Stimulated activated CD8-positive, alpha-beta memory T cell treated with anti-CD3 and anti-CD28 coated beads, Interleukin-4, amount 100 ng/mL, for 1 hour (primary cell): ENCODE data around the gene COMMD3.
"Not testable (repeated sequence)": the region's sequence is repeated elsewhere in the genome, so short reads cannot be mapped to it uniquely, and the experiment has no call there.

Experiments used
- DNase-seq, 2 donors: peaks; one replicate each; pipeline ENCODE4 v3.0.0-alpha.2; 2020; ENCODE audit warnings: low read depth in 2 of 2, low spot score in 1 of 2

The COMMD3 gene

GRCh38 chr10:22338185-22338900, 22.2 kb downstream of the COMMD3 start:
- no peak for DNase-seq

DNA sequence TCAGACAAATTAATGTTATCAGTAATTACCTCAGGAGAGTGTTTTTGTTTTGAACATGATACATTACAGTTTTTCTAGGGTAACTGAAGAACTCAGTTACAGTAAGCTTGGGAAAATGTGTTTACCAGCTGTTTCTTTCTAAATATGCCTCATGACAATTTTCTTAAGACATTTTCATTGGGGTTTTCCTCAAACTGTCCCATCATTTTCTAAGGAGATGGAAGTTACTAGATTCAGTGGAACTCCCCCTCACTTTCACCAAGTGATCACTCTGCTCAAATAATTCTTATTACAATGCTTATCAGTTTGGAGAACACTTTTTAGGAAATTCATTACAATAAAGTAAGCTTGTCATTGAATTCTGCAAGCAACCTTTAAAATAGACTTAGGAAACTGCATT, 22.7 kb downstream of the COMMD3 start:
- DNase-seq: no peak

- DNase-seq: no peak
Measured at GRCh38 chr10:22339761-22340328, 23.7 kb downstream of the COMMD3 start.

DNA sequence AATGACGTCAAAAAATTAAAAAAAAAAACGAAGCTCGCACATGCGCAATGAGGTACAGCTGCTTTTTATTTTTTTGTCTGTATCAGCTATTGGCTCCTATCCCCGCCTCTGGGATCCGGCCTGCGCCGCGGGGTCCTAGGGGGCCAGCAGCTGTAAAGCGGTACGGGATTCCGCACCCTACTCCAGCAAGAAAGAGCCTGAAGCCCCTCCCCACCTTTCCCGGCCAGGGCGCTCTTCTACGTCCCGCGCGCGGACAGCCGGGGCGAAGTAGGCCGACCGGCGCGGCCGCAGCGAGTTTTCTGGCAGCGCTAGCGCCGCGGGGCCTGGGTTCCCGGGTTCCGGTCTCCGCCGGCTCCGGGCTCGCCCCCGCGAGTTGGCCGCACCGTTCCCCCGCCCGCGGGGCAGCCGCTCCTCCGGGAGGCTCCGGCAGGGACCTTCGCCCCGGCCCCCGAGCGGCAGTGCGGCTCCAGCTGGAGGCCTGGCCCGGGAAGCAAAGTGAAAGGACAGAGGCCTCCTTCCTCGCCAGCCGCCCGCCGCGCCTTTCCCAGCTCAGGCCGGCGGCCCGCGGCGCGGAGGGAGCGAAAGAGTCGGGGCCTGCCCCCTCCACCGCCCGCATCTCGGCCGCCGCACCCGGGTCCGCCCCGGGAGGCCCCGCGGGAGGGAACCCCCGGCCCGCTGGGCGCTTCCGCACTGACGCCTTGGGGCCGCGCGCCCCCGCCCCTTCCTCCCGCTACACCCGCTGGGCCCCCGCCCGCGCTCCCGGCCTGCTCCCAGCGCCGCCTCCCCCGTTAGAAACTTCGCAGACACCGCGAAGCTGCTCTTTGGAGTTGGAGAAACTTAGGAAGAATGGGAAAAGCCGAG, 24.4 kb downstream of the COMMD3 start:
- DNase-seq: no peak

DNA sequence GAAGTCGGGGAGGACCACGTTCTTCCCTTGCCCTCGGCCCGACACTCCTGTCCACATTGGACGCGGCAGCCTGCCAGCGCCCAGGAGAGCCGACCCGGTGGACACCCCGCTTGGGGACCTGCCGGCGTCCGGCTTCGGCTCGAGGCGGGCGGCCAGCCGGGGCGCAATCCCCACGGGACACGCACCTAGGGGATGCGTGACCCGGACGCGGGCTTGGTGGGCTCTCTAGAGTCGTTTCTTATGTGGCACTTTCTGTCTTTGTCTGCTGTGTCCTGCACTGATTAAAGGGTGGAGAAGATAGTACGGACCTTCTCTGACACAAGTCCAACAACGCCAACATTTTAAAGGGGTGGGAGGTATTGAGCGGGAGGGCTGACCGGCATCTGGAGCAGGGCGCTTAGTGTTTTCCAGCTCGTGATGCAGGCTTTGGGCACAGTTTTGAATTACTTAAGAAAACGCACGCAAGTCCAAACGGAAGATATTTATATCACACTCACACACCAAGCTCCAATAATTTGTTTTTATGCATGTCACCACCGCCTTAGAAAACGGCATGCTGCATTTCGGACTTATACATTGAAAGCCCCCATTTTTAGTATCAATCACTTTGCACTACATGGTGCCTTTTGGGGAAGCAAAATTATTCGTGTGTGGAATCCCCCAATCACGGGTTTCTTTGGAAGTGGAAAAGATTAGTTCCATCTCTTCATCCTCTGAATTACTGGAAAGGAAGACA, 25.2 kb downstream of the COMMD3 start:
- DNase-seq: no peak

GRCh38 chr10:22341926-22342196, 25.7 kb downstream of the COMMD3 start:
- no peak for DNase-seq

DNA sequence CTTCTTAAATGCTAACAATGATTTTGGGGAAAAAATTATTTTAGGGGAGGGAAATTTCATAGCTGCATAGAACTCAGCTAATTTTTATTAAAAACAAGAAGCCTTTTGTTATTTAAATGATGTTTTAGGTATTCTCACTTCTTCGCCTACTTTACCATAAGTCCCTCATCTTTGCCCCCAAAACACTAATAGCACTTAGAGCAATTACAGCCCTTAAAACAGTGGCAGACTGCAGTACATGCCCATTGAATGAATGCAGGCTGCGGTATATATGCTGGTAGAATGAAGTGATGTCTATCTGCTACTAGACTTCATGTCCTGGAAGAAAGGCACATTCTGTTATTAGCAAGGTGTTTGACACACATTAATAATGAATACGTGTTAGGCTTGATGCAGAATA, 26.2 kb downstream of the COMMD3 start:
- DNase-seq: no peak

- no peak for DNase-seq
Measured at GRCh38 chr10:22343731-22344130, 27.5 kb downstream of the COMMD3 start.

GRCh38 chr10:22344249-22344648, 28.1 kb downstream of the COMMD3 start:
- DNase-seq: no peak

DNA sequence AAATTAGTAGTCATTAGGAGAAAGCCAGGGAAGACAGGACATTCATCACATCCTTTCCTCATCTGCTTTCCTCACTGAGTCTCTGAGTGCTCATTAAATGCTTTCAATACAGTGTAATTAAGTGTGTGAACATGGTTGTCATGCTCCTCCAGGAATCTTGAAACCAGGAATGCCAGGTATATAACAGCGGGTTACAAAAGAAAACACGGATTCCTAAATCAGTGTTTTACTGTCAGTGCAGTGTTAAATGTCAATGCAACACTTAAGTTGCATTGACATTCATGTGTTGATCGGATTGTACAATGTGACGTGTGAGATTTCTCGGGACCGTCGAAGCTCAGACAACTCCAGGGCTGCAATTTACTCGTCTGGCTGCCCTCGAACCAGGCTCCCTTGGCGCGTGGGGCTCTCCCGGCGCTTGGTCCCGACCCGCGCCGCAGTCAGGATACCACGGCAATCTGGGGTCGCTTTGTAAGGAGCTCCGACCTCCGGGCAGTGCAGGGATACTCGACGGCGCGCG, 28.7 kb downstream of the COMMD3 start:
- DNase-seq: no peak

- no peak for DNase-seq
Measured at GRCh38 chr10:22345301-22346095, 29.3 kb downstream of the COMMD3 start, which contains the start of gene SPAG6. Gene SPAG6 (plus strand): TSS chr10:22345496. CDS start chr10:22345612, 116 bp downstream.

DNA sequence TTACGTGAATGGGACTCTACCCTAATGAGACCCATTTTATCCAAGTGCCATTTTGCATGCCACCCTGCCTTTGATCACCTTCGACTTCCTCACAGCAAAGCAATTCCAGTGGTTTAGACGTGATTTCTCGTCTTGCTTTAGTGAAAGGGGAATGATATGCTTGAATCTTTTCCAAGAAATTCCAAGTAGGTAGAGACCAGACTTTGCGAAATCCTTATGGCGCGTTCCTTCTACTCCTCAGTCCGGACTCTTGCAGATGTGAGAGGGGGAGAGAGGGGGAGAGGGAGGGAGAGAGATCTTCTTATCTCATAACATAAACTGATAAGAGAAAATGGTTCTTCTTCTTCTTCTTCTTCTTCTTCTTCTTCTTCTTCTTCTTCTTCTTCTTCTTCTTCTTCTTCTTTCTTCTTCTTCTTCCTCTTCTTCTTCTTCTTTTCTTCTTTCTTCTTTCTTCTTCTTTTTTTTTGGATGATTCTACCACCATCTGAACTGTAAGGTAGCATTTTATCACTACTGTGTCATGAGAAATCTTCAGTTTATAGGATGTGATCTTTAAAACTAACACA, 30.0 kb downstream of the COMMD3 start:
- no peak for DNase-seq

- no peak for DNase-seq
Measured at GRCh38 chr10:22349755-22350154, 33.6 kb downstream of the COMMD3 start.

DNA sequence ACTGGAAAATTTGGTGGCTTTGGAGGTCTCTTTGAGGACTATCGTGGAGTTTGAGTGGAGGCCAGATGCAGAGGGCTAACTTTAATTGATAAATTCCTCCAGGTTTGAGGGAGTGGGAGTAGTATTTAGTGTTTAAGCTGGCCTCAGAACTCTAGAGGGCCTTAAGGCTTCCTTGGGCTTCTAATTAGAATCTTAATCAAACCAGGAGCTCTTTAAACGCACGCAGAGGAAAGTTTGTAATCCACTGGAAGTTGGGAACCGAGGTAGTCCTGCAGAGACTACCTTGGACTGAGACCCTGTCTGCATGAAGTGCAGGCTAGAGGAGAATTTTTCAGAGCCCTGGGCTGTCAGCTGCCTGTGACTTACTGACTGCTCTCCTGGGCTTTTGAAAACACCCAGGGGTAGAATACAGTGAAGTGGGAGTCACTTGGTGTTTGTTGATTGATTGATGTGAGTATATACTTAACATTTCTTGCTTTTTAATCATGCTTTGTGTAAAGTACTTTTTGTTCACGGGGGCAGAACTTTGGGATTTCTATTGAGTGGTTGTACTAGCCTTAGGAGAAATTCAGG, 35.0 kb downstream of the COMMD3 start:
- no peak for DNase-seq

GRCh38 chr10:22356324-22356873, 40.2 kb downstream of the COMMD3 start:
- no peak for DNase-seq

DNA sequence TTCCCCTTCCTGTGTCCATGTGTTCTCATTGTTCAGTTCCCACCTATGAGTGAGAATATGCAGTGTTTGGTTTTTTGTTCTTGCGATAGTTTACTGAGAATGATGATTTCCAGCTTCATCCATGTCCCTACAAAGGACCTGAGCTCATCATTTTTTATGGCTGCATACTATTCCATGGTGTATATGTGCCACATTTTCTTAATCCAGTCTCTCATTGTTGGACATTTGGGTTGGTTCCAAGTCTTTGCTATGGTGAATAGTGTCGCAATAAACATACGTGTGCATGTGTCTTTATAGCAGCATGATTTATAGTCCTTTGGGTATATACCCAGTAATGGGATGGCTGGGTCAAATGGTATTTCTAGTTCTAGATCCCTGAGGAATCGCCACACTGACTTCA, 41.6 kb downstream of the COMMD3 start:
- DNase-seq: not testable (repeated sequence)

DNA sequence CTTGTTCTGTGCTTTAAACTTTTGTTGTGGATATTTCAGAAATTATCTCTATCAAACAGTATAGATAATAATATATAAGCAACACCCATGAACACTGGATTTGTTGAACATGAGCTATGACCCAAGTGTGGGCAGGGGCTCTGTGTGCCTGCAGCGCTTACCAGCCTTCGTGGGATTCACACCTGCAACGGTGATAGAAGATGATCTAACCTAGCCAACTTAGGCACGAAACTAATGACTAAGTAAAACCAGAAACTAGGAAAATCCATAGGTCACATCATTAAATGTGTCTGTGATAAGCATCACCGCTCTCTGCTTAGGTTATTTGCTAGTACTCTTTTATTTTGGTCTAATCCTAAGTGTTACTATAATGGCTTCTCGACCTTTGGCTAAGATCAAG, 47.1 kb downstream of the COMMD3 start:
- no peak for DNase-seq

DNA sequence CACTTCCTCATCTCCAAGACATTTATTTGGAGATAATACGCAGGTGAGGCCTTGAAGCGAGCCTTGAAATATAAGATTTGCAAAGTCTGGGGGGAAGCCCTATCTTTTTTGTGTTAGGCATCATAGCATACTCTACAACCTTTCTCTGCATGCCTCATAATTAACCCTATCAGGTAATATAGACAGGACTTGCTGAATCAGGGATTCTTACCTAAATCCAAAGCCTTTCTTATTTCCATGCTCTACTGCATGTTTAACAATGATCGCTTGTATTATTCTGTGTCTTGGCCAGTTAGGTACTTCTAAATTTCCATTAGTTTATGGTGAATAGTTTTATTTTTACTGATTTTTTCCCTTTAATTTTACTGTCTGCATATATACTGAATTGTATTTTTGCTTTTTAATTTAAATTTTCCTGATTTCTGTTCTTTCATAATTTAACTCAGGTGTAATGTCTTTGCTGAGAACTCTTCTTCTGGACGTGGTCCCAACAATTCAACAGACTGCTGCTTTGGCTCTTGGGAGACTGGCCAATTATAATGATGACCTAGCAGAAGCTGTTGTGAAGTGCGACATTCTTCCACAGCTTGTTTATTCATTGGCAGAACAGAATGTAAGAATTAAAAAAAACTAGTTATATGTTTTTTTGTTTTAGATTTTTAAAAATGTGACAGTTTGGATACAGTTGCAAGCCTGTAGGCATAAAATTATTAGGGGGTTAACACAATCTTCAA, 48.4 kb downstream of the COMMD3 start:
- no peak for DNase-seq

GRCh38 chr10:22365233-22365632, 49.0 kb downstream of the COMMD3 start:
- no peak for DNase-seq
